SK-N-MC (cell line): ENCODE data around the gene TCEAL2.
"Not testable (repeated sequence)": the region's sequence is repeated elsewhere in the genome, so short reads cannot be mapped to it uniquely, and the experiment has no call there.

Source experiments
- DNase-seq: peaks from one replicate; pipeline ENCODE4 v3.0.0-alpha.2; 2011; ENCODE audit warnings: low read depth, low spot score
- H3K27ac ChIP-seq: fragments of 200-600 bp; sonication (generic); 2 replicates; pipeline ENCODE4 v1.5.1; 2016; ENCODE audit warnings: mixed run types
- H3K36me3 ChIP-seq: fragments of 200-600 bp; sonication (generic); 2 replicates; pipeline ENCODE4 v1.6.1; 2017; ENCODE audit warnings: antibody characterized with exemption, low read length, mixed read lengths; ENCODE audit not compliant: insufficient read depth
- H3K4me3 ChIP-seq: fragments of 200-600 bp; sonication (generic); 2 replicates; pipeline ENCODE4 v1.5.1; 2016
- H3K9ac ChIP-seq: fragments of 200-600 bp; sonication (generic); 2 replicates; pipeline ENCODE4 v1.8.0; 2017; ENCODE audit warnings: mixed run types, mixed read lengths; ENCODE audit not compliant: insufficient read length
- H3K9me3 ChIP-seq: fragments of 200-600 bp; sonication (generic); 2 replicates; pipeline ENCODE4 v1.6.1; 2017; ENCODE audit warnings: low read depth, mild to moderate bottlenecking, antibody characterized with exemption, low read length, moderate library complexity, mixed read lengths
- EZH2 ChIP-seq: fragments of 200-600 bp; sonication (generic); IDR thresholded peaks from one replicate; pipeline ENCODE4 v1.6.1; 2017; ENCODE audit warnings: antibody characterized with exemption
- FOXP2 ChIP-seq: optimal IDR thresholded peaks from 2 replicates; pipeline ENCODE3; 2011; ENCODE audit warnings: mild to moderate bottlenecking, moderate library complexity; ENCODE audit not compliant: insufficient read depth; ENCODE audit errors: extremely low read length, control extremely low read depth
- POLR2AphosphoS5 ChIP-seq: IDR thresholded peaks from 2 replicates; pipeline ENCODE4 v1.6.1; 2012; ENCODE audit warnings: mild to moderate bottlenecking, low read depth, low read length, borderline replicate concordance

The TCEAL2 gene

GRCh38 chrX:102138064-102138463 is 12.6 kb downstream of the TCEAL2 start:
- H3K27ac ChIP-seq: no peak overlapping the region
- DNase-seq: no peak
- H3K4me3 ChIP-seq: no peak overlapping the region
- no peaks in the 10 kb centered on the region for H3K9me3 ChIP-seq
- TF ChIP-seq FOXP2: no peak
- no peaks in the 10 kb centered on the region for H3K36me3 ChIP-seq
- no peak overlapping the region for H3K9ac ChIP-seq

GRCh38 chrX:102140876-102141275 is 15.4 kb downstream of the TCEAL2 start:
- not testable (repeated sequence) for H3K4me3 ChIP-seq, DNase-seq, H3K27ac ChIP-seq, H3K9me3 ChIP-seq, H3K36me3 ChIP-seq, H3K9ac ChIP-seq

DNA sequence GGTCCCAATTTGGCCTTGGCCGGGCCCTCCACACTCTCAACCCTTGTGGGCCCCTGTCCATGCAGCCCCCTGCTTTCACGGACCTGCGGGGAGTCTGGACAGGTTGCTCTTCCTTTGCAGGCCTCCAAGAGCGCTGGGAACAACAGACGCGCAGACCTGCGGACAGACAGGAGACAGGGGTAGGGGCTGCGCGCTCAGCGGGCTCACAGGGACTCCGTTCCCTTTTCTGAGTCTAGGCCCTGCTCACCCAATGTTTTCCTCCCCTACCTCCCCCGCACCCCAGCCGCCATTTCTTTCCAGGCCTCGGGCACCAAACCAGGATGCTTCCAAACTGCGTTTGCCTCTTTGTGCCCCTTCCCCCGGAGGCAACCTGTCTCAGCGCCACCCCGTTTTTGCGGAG is 16.2 kb downstream of the TCEAL2 start:
- not testable (repeated sequence) for H3K9ac ChIP-seq, H3K36me3 ChIP-seq, H3K9me3 ChIP-seq, H3K27ac ChIP-seq, DNase-seq, H3K4me3 ChIP-seq

- not testable (repeated sequence) for H3K9me3 ChIP-seq, H3K9ac ChIP-seq, H3K27ac ChIP-seq, DNase-seq, H3K4me3 ChIP-seq, H3K36me3 ChIP-seq
Measured at GRCh38 chrX:102142274-102142673, 16.8 kb downstream of the TCEAL2 start, which contains the start of gene TCEAL6. TSS of gene TCEAL6 (minus strand) at chrX:102142481.

- Histone ChIP-seq H3K9ac (no peak overlapping the region), H3K36me3 (no peaks in the 10 kb centered on the region), H3K9me3 (no peaks in the 10 kb centered on the region), H3K4me3 (no peak overlapping the region), H3K27ac (no peak overlapping the region)
- TF ChIP-seq EZH2 (no peak), POLR2AphosphoS5 (no peak), FOXP2 (no peak)
- DNase-seq: no peak
Measured at GRCh38 chrX:102154218-102154860, 28.9 kb downstream of the TCEAL2 start.

DNA sequence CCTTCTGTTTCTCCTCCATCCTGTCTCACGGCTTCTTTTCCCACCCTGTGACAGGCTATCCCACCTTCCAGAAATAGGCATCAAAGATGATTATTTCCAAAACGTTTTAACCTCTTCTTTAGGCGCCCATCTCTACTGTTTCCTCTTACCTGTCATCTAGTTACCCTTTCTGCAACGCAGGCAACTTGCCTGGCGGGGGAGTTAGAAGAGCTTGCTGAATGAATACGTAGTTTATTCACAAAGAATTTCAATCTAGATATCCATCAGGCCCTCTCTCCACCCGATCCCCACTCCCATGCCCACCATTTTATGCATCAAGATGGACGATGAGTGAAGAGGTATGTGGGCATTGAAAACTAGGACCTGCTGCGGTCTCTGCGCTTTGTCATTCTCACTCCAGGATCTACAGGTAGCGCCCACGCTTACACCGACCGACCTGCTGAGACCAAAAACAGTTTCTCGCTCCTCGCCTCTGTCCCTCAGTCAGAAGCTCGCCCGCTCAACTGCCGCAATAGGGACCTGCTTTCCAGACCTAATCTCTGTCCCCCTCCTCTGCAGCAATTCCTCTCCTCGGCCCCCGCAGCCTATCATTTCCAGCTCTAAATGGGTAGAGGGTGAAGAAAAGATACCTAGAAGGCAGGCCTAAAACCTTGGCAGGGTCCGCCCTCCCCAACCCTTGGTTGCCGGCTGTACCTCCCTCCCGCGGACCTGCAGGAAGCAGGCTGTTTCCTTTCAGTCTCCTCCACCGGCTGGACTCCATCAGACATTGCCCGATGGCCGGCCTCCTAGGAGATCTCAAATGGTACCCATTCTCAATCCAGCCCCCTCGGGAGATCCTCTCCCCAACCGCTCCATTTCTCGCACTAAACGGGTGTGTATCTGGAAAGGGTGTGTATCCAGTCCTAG is 29.7 kb downstream of the TCEAL2 start:
- DNase-seq: no peak

GRCh38 chrX:102155806-102156179 is 30.3 kb downstream of the TCEAL2 start, which contains the start of gene BEX5:
TSS of gene BEX5 (minus strand) at chrX:102155977. CDS start at chrX:102154265, 1,712 bp downstream.
- no peaks in the 10 kb centered on the region for H3K36me3 ChIP-seq
- H3K4me3 ChIP-seq: no peak within 1 kb of the TSS
- H3K9me3 ChIP-seq: no peaks in the 10 kb centered on the region
- no peak for DNase-seq
- no peak within 1 kb of the TSS for H3K9ac ChIP-seq
- TF ChIP-seq POLR2AphosphoS5: no peak
- TF ChIP-seq FOXP2: no peak
- no peak for TF ChIP-seq EZH2
- no peak within 1 kb of the TSS for H3K27ac ChIP-seq

More for the DNA sequence above, 29.7 kb downstream of the TCEAL2 start:
- H3K36me3 ChIP-seq: no peaks in the 10 kb centered on the region
- H3K4me3 ChIP-seq: no peak overlapping the region
- H3K27ac ChIP-seq: no peak overlapping the region
- no peaks in the 10 kb centered on the region for H3K9me3 ChIP-seq
- H3K9ac ChIP-seq: no peak overlapping the region
- no peak for TF ChIP-seq FOXP2
- no peak for TF ChIP-seq EZH2
- TF ChIP-seq POLR2AphosphoS5: no peak
